BJ (cell line): Measurements from ENCODE around the gene KIAA0513. TPM values are rescaled to one million over a fixed set of nuclear protein-coding genes. Genes with fewer than 3 reads are reported as not detected.

ENCODE experiments used
- CTCF ChIA-PET: fragments of 350-600 bp; formaldehyde crosslinking; extraction: SDS; loops from one replicate; lab custom pipeline; 2021; ENCODE audit warnings: antibody characterized with exemption, inconsistent platforms; lab: Yijun Ruan, JAX
- POLR2A ChIA-PET: fragments of 300-600 bp; sonication (Branson Sonifier 250); formaldehyde crosslinking; extraction: SDS; loops from one replicate; lab custom pipeline; 2021; ENCODE audit warnings: antibody characterized with exemption; lab: Charles Lee
- DNase-seq: peaks from one replicate; pipeline ENCODE4 v3.0.0-alpha.2; 2011; ENCODE audit warnings: low read depth
- H3K27me3 ChIP-seq: 2 replicates; pipeline ENCODE4 v1.6.0; 2011; ENCODE audit warnings: low read length; ENCODE audit not compliant: control insufficient read depth, insufficient read depth
- H3K36me3 ChIP-seq: 2 replicates; pipeline ENCODE4 v1.5.1; 2011; ENCODE audit warnings: low read length; ENCODE audit not compliant: control insufficient read depth, insufficient read depth
- H3K4me3 ChIP-seq: 2 replicates; pipeline ENCODE4 v1.5.1; 2011; ENCODE audit warnings: low read depth, mild to moderate bottlenecking, control low read depth, low read length
- CTCF ChIP-seq: IDR thresholded peaks from 2 replicates; pipeline ENCODE4 v1.5.1; 2011; ENCODE audit warnings: low read depth, mild to moderate bottlenecking, control low read depth, inconsistent platforms, low read length, moderate library complexity; ENCODE audit not compliant: insufficient read depth
- polyA plus RNA-seq: library from polyadenylated mRNA; depleted of rRNA; stranded (reverse); fragments of >200 nt; gene quantifications from 2 replicates; pipeline ENCODE4 v1.2.3, GENCODE V29; 2011

Gene KIAA0513
- polyA plus RNA-seq, 1 experiment = 6.6 TPM

GRCh38 chr16:85015481-85016187, 12.0 kb upstream of the KIAA0513 start:
- H3K27me3 ChIP-seq = no peaks in the 10 kb centered on the region
- no peaks in the 10 kb centered on the region for H3K36me3 ChIP-seq
- POLR2A ChIA-PET = no interaction called here
- H3K4me3 ChIP-seq = no peak overlapping the region
- CTCF ChIA-PET = interaction anchor here (0.6 to 1.2 kb wide), 3 partner anchors 11 to 267 kb away, joined by 3 to 5 read pairs (median 3); no protein-coding TSS in a partner anchor
- TF ChIP-seq CTCF = no peak
- no peak for DNase-seq

GRCh38 chr16:85017151-85017550, 10.4 kb upstream of the KIAA0513 start:
- no peaks in the 10 kb centered on the region for H3K36me3 ChIP-seq
- H3K27me3 ChIP-seq = no peaks in the 10 kb centered on the region
- POLR2A ChIA-PET = no interaction called here
- no peak for DNase-seq
- no peak overlapping the region for H3K4me3 ChIP-seq
- CTCF ChIA-PET = interaction anchor here (0.7 kb wide), 1 partner anchor 69 kb away, joined by 3 read pairs; no protein-coding TSS in a partner anchor
- TF ChIP-seq CTCF = no peak

GRCh38 chr16:85017633-85018032, 10.0 kb upstream of the KIAA0513 start:
- H3K36me3 ChIP-seq = no peaks in the 10 kb centered on the region
- no peak for TF ChIP-seq CTCF
- DNase-seq = no peak
- ChIA-PET POLR2A (no interaction called here), CTCF (interaction anchor here (0.7 kb wide), 1 partner anchor 68 kb away, joined by 3 read pairs; no protein-coding TSS in a partner anchor)
- H3K27me3 ChIP-seq = no peaks in the 10 kb centered on the region
- no peak overlapping the region for H3K4me3 ChIP-seq

- DNase-seq = no peak
- TF ChIP-seq CTCF = no peak
- Histone ChIP-seq H3K4me3 (no peak overlapping the region), H3K36me3 (no peaks in the 10 kb centered on the region), H3K27me3 (no peaks in the 10 kb centered on the region)
- ChIA-PET CTCF (no interaction called here), POLR2A (no interaction called here)
Measured at GRCh38 chr16:85018529-85019236, 8.9 kb upstream of the KIAA0513 start.

GRCh38 chr16:85019659-85020245, 7.8 kb upstream of the KIAA0513 start:
- DNase-seq = no peak
- CTCF ChIA-PET = interaction anchor here (0.6 kb wide), 1 partner anchor 135 kb away, joined by 3 read pairs; no protein-coding TSS in a partner anchor
- POLR2A ChIA-PET = no interaction called here
- Histone ChIP-seq H3K36me3 (no peaks in the 10 kb centered on the region), H3K4me3 (no peak overlapping the region), H3K27me3 (no peaks in the 10 kb centered on the region)
- no peak for TF ChIP-seq CTCF
